Stimulated activated CD4-positive, alpha-beta T cell treated with anti-CD3 and anti-CD28 coated beads, Interleukin-12 subunit alpha, Interleukin-12 subunit beta, amount 100 ng/mL, for 48 hours (primary cell): ENCODE results near the gene CCDC195.
"Not testable (repeated sequence)": the region's sequence is repeated elsewhere in the genome, so short reads cannot be mapped to it uniquely, and the experiment has no call there.

Experiments used
- DNase-seq, 3 donors: peaks; one replicate each; pipeline ENCODE4 v3.0.0-alpha.2; 2020; ENCODE audit warnings: low read depth in 2 of 3, low spot score in 1 of 3

The CCDC195 gene

DNA sequence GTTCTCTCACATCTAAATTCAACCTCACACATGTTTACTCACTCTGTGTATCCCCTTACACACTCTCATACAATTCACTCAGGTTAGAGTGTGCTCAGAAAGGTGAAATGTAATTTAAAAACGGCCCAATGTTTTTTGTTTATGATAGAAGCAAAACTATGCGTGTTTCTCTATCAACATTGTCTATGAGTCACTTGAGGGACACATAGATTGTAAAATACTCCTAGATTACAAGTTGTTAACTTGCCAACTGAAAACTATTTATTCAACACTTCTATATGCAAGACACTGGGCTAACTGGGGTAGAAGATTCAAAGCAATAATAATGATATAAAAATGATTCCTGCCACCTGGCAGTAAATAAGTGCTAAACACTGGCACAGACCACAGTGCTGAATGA, 24.6 kb downstream of the CCDC195 start:
- DNase-seq, result no peak

DNA sequence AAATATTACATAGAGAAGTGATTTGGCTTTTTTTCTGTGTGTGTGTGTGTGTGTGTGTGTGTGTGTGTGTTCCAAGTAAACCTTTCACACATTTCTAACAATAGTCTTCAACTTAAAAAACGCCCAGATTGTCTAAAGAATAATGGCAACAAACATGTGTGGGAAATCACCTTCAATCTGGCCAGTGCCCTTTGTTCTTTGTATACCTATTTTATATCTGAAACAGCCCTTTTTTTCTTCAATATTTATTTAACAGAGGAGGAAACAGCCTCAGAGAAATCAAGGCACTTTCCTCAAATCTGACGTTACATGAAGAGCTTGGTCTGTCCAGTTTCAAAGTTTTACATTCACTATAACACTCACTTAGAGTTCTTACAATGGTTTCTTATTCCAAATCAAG, 25.3 kb downstream of the CCDC195 start:
- DNase-seq, result no peak

DNA sequence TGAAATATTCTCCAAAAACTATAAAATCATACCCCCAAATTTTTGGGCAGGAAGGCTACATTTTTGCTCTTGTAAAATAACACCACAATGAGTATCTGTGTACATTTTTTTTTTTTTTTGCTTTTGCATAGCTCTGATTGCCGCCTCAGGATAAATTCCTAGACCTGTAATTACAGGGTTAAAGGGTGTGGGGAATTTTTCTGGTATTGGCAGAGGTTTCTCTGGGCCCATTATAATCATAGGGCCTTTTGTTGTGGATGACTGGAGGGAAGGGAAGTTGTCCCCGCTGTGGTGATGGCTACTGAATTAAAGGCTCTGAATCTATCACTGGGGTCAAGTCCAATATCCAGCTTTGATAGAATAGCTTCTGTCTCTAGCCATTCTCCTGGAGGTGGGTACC, 26.6 kb downstream of the CCDC195 start:
- no peak for DNase-seq

DNA sequence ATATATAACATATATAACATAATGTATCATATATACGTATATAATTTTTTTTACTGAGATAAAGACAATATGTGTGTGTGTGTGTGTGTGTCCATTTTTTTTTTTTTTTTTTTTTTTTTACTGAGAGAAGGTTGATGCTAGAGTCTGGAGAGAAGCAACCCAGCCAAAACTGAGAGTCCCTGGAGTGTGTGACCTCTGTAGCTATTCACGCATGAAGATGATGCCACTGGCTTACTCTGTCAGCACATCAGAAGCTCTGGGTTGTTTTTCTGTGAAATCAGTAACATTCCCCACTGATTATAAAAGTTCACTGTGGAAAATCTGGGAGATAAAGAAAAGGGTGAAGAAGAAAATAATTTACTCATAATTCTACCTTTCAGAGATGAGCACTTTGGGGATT, 27.2 kb downstream of the CCDC195 start:
- no peak for DNase-seq

DNA sequence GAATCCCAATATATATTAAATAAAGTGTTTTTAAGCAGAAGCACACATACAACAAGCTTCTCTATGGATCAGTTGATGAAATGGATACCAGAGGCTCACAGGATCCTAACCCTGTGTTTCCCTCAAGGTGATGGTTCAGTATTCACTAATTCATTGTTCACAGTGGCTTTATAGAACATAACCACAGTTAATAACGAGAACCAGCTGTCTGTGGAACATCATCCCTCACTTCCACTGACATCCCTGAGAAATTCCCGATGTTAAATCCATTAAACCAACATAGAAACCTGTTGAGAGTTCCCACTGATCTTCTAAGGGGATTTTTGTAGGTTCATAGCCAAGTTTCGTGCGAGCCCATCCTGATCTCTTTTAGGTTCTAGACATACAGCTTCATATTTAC, 29.0 kb downstream of the CCDC195 start:
- no peak for DNase-seq

DNA sequence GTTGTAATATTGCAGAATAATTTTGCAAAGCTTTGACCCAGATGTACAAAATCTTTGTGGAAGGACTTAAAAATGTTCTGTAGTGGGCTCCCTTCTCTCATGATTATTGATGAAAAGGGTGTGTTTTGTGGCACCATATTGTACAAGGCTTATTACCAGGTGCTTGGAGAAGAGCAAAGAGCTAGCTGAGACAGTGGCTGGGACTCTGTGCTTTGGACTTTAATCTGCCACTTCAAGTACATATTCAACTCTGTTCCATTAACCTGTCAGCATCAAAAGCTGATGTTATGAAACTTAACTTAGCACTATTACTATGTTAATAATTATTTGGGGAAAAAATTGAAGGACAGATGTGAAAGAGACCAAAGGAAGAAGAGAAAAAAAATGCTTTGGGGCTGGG, 31.0 kb downstream of the CCDC195 start:
- no peak for DNase-seq

DNA sequence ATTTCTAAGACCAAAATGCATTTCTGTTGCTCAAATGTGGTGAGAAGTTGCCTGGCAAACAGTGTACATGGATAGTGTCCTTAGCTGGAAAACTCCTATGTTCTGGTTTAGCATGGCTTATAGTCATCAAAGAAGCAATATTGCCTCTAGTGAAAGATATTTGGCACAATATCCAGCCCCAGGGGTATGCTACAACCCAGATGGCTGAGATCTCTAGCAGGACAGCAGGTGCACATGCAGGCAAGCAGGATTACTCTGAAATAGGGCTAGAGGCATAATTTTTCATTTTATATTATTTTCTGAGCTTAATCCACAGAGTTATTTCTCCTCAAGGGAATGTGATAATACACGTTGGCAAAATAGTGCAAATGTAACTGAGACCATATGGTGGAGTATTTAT, 34.0 kb downstream of the CCDC195 start:
- DNase-seq, result no peak

DNA sequence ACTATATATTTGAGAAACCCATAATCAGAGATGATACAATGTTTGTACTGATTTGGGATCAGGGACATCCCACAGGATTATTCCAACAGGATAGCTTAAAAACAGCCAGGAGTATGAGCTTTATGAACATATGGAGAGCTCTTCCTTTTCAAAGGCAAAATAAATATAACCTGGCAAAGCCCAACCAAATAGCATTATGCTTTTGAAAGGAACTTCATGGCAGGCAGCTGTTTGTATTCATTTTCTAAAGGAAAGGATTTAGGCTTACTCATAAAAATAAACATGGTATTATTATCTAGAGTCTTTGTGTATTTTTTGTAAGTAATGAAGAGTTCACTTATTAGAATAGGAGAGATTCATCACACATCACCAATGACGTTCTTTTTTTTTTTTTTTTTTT, 44.4 kb downstream of the CCDC195 start:
- no peak for DNase-seq

DNA sequence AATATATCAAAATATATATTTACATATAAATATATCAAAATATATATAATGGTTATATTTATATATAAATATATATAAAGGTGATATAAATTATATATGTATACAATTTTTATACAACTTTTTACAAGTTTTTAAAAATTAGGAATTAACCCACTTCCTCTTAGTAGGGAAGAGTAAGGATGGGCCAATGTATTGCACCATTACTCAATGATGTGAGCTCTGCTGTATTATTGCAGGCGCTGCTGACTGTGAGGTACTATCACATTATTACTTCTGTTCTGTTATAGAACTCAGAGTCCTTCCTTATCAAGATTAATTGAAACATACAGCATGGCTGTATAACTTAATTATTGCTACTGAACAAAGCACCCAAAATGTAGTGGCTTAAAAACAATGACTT, 46.0 kb downstream of the CCDC195 start:
- no peak for DNase-seq

DNA sequence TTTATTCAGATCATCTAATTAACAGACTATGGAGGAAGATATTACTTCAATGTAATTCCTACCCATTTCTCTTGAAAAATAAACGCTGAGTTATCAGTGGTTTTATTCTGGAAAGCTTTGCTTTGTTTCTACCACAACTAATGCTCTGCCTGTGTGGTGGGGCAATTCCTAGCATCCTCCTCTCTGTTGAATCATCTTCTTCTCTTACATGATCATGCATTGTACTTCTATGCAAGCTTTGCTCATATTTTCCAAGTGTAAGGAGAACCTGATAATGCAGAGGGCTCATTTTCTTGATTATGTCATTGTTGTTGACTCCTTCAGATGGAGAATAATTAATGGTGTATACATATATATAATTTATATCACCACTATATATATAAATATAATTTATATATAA, 46.7 kb downstream of the CCDC195 start:
- no peak for DNase-seq

DNA sequence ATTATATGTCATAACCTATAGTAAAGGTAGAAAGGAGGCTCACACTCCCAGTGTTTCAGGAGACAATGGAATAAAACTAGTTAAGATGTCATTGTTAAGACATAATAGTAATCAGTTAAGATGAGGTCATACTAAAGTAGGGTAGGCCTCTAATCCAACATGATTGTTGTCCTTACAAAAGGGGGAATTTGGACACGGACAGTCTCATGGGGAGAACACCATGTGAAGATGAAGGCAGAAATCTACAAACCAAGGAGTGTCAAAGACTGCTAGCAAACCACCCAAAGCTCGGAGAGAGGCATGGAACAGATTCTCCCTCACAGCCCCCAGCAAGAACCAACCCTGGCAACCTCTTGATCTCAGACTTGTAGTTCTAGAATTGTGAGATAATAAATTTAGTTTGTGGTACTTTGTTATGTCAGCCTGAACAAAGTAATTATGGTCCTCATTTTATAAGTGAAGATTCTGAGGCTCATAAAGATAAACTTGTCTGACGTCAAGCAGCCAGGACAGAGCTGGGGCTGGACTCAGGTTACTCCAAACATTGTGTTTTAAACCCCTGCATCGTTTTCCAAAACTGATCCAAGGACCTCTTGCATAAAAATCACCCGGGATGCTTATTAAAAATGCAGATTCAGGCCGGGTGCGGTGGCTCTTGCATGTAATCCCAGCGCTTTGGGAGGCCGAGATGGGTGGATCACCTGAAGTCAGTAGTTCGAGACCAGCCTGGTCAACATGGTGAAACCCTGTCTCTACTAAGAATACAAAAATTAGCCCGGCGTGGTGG, 47.8 kb downstream of the CCDC195 start:
- no peak for DNase-seq

DNA sequence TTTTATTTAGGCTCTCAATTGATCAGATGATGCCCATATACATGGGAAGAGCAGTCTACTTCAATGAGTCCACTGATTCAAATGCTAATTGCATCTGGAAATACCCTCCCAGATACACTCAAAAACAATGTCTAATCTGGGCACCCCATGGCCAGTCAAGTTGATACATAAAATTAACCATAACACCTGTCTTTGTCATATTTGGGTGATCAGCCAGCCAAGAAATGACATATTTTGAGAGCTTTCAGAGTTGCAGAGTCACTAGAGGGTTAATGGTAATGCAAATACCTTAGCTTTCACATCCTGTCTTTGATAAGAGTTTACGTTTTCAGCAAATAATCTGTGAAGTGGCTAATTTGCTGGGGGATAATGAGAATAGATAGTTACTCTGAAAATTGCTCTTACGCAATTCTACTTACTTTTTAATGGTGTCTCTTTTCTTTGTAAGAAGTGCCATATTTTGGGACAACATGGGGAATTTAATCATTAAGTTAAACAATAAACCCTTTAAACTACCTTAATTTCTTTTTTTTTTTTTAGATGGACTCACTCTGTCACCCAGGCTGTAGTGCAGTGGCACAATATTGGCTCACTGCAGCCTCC, 49.1 kb downstream of the CCDC195 start:
- no peak for DNase-seq

DNA sequence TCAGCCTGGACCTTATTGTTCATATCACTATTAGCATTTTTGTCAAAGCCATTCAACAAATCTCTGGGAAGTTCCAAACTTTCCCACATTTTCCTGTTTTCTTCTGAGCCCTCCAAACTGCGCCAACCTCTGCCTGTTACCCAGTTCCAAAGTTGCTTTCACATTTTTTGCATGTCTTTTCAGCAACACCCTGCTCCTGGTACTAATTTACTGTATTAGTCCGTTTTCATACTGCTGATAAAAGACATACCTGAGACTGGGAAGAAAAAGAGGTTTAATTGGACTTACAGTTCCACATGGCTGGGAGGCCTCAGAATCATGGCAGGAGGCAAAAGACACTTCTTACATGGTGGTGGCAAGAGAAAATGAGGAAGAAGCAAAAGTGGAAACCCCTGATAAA, 52.8 kb downstream of the CCDC195 start:
- not testable (repeated sequence) for DNase-seq

DNA sequence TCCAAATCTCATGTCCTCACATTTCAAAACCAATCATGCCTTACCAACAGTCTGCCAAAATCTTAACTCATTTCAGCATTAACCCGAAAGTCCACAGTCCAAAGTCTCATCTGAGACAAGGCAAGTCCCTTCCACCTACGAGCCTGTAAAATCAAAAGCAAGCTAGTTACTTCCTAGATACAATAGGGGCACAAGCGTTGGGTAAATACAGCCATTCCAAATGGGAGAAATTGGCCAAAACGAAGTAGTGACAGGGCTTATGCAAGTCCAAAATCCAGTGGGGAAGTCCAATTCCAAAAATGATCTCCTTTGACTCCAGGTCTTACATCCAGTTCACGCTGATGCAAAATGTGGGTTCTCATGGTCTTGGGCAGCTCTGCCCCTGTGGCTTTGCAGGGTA, 54.5 kb downstream of the CCDC195 start:
- DNase-seq, result not testable (repeated sequence)

DNA sequence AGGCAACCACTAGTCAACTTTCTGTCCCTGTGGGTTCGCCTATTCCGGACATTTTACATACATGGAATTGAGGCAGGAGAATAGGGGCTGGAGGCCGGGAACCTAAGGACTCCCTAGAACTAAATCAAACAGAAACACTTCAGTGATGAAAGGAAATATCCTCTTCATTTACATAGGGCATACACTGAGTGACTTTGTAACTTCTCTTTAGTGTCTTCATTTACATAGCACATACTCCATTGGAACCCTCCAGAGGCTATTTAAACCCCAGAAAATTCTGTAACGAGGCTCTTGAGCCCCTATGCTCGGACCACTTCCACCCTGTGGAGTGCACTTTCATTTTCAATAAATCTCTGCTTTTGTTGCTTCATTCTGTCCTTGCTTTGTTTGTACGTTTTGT, 56.5 kb downstream of the CCDC195 start:
- no peak for DNase-seq

DNA sequence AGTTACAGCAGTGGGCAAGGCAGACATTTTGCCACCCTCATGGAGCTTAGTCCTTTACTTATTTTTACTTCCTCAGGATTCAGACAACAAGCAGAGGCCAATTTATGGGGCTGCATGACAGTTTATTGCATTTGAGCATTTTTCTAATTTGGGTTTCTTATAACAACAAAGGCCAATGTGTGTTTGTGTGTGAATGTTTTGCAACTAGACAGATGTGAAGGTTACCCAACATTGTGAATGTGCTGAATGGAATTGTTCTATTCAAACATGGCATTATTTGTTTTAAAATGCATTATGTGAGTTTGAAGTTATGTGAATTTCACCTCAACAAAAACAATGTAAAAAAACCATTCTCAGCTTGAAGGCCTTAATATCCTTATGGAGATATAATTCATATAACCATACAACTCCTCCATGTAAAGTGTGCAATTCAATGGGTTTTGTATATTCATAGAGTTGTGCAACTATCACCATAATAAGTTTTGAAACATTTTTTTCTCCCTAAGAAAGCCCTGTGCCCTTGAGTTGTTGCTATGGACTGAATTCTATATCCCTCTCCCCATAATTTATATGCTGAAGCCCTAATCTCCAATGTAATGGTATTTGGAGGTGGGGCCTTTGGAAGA, 57.3 kb downstream of the CCDC195 start:
- no peak for DNase-seq

DNA sequence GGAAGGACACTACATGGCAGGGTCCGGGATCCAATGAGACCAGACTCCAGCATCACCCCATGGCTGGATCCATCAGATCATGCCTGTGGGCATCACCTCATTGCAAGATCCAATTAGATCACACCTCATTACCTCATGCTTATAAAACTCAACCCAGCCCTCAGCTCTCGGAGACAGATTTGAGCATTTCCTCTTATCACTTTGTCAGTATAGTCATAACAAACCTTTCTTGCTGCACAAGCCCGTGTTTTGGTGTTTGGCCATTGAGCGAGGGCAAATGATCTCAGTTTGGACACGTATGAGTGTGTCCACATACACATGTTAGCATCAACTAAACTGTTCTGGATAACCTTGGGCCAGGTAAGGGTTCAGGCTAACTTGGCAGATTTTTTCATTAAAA, 58.8 kb downstream of the CCDC195 start:
- no peak for DNase-seq

DNA sequence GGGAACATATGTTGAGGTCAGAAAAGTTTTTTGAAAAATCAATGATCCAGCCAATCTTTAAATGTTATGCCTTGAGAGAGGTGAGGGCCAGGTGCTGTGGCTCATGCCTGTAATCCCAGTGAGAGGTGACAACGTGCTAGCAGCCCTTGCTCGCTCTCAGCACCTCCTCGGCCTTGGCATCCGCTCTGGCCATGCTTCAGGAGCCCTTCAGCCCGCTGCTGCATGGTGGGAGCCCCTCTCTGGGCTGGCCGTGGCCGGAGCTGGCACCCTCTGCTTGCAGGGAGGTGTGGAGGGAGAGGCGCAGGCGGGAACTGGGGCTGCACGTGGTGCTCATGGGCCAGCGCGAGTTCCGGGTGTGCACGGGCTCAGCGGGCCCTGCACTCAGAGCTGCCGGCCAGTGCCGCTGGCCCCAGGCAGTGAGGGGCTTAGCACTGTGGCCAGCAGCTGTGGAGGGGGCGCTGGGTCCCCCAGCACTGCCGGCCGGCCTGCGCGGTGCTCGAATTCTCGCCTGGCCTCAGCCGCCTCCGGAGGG, 61.1 kb downstream of the CCDC195 start:
- no peak for DNase-seq
